Activated naive CD4-positive, alpha-beta T cell treated with anti-CD3 and anti-CD28 coated beads, Interleukin-2, amount 50 U/mL, for 24 hours (primary cell): Measurements from ENCODE around the gene EVC.

Experiments
- H3K27ac Mint-ChIP-seq: one replicate; pipeline ENCODE4 v1.8.0; 2021; ENCODE audit warnings: mild to moderate bottlenecking, mixed read lengths
- H3K27me3 Mint-ChIP-seq: one replicate; pipeline ENCODE4 v1.8.0; 2021; ENCODE audit warnings: mixed read lengths
- H3K36me3 Mint-ChIP-seq: one replicate; pipeline ENCODE4 v1.8.0; 2021; ENCODE audit warnings: mixed read lengths
- H3K4me1 Mint-ChIP-seq: one replicate; pipeline ENCODE4 v1.8.0; 2021; ENCODE audit warnings: mixed read lengths
- H3K4me3 Mint-ChIP-seq: one replicate; pipeline ENCODE4 v1.8.0; 2021; ENCODE audit warnings: mild to moderate bottlenecking, mixed read lengths
- H3K9me3 Mint-ChIP-seq: one replicate; pipeline ENCODE4 v1.8.0; 2021; ENCODE audit warnings: mixed read lengths

Gene EVC

DNA sequence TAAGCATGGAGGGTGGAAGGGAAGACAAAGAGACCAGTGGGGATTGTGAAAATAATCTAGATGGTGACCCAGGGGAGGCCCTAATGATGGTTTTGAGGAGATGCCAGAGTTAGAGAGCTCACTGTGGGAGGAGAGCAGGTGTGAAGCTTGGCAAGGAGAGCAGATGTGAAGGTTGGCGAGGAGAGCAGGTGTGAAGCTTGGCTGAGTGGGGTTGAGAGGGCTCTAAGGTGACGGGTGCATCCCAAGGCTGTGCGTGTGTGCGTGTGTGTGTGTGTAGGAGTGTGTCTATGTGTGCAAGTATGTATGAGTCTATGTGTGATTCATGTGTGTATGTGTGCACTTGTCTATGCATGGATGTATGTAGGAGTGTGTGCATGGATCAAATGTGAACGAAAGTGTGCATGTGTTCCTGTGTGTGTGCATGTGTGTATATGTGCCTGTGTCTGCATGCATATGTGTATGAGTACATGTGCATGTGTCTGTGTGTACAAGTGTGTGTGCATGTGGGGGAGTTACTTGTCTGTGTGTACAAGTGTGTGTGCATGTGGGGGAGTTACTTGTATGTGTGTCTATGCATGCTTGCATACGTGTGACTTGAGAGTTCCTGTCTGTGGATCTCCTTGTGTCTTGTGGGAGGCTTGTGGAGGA lies 72.0 kb downstream of the EVC start:
- H3K4me3 Mint-ChIP-seq, result no peak overlapping the region
- H3K27me3 Mint-ChIP-seq, result no peaks in the 10 kb centered on the region
- H3K27ac Mint-ChIP-seq, result no peak overlapping the region
- H3K9me3 Mint-ChIP-seq, result no peaks in the 10 kb centered on the region
- no peaks in the 10 kb centered on the region for H3K4me1 Mint-ChIP-seq
- no peaks in the 10 kb centered on the region for H3K36me3 Mint-ChIP-seq

DNA sequence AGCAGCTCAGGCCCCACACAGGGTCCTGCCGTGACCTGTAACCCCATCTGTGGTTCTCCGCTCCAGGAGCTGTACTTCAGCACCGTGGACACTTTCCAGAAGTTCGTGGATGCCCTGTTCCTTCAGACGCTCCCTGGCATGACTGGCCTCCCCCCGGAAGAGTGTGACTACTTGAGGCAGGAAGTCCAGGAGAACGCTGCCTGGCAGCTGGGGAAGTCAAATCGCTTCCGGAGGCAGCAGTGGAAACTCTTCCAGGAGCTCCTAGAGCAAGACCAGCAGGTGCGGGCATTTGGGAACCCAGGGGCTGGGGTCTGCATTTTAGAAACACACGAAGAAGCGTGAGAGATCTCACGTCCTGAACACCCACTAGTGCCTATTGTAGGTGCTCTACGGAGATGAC lies 72.5 kb downstream of the EVC start:
- H3K27ac Mint-ChIP-seq, result no peak overlapping the region
- H3K4me1 Mint-ChIP-seq, result no peaks in the 10 kb centered on the region
- no peaks in the 10 kb centered on the region for H3K36me3 Mint-ChIP-seq
- no peak overlapping the region for H3K4me3 Mint-ChIP-seq
- H3K9me3 Mint-ChIP-seq, result no peaks in the 10 kb centered on the region
- no peaks in the 10 kb centered on the region for H3K27me3 Mint-ChIP-seq

- H3K36me3 Mint-ChIP-seq, result no peaks in the 10 kb centered on the region
- H3K4me1 Mint-ChIP-seq, result no peaks in the 10 kb centered on the region
- no peak overlapping the region for H3K27ac Mint-ChIP-seq
- peaks cover 2% of the 10 kb centered on the region for H3K27me3 Mint-ChIP-seq
- no peaks in the 10 kb centered on the region for H3K9me3 Mint-ChIP-seq
- no peak overlapping the region for H3K4me3 Mint-ChIP-seq
These were observed 73.0 kb downstream of the EVC start for GRCh38 chr4:5784021-5784420.

- no peaks in the 10 kb centered on the region for H3K36me3 Mint-ChIP-seq
- H3K4me1 Mint-ChIP-seq, result no peaks in the 10 kb centered on the region
- peaks cover 2% of the 10 kb centered on the region for H3K27me3 Mint-ChIP-seq
- H3K9me3 Mint-ChIP-seq, result no peaks in the 10 kb centered on the region
- no peak overlapping the region for H3K27ac Mint-ChIP-seq
- H3K4me3 Mint-ChIP-seq, result no peak overlapping the region
These were observed 74.1 kb downstream of the EVC start for GRCh38 chr4:5784960-5785611.

DNA sequence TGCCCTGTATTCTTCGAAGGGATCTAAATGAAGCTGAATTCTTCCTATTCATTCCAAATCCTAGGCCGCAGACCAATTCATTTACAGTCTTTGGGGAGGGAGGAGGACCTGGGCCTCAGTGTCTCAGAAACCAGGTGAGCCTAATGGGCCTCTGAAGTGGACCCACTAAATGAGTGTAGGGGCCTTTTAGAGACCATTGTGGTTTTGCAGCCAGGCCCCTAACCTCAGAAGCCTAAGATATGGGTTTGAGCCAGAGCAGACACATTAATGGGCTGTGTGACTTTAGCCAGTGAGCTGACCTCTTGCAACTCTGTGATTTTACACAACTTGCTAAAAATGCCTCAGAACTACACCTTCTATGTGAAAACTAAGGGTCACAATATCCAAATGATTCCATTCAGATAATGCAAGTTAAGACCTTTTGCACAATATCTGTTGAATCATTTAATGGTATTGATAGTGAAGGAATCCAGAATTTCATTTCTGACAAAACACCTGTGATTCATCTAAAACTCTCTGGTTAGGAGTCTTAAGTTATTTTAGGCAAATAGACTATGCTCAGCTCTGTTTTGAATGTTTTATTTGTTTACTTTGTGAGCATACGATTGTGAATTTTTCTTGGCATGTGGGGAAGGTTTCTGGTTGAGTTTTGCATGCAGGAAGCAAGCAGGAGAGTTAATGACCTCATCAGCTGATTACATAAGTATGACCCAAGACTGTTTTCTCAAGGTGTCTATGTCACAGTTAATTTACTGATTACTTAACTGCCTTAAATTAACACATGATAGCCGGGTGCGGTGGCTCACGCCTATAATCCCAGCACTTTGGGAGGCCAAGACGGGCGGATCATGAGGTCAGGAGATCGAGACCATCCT lies 75.0 kb downstream of the EVC start:
- no peak overlapping the region for H3K27ac Mint-ChIP-seq
- H3K4me1 Mint-ChIP-seq, result no peaks in the 10 kb centered on the region
- H3K9me3 Mint-ChIP-seq, result no peaks in the 10 kb centered on the region
- no peak overlapping the region for H3K4me3 Mint-ChIP-seq
- peaks cover 2% of the 10 kb centered on the region for H3K27me3 Mint-ChIP-seq
- no peaks in the 10 kb centered on the region for H3K36me3 Mint-ChIP-seq

DNA sequence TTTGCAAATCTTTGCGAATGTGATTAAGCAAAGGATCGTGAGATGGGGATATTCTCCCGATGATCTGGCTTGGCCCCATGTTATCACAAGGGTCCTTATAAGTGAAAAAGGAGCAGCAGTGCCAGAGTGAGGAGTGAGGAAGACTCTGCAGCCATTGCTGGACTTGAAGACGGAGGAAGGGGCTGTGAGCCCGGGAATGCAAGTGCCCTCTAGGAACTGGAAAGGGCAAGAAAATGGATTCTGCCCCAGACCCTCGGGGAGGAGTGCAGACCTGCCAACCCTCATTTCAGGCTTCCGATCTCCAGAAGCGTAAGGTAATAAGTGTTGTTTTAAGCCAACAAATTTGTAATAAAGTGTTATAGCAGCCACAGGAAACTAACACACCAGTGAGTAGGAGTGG lies 76.3 kb downstream of the EVC start:
- Mint-ChIP-seq H3K36me3 (no peaks in the 10 kb centered on the region), H3K27ac (no peak overlapping the region), H3K27me3 (peaks cover 2% of the 10 kb centered on the region), H3K9me3 (no peaks in the 10 kb centered on the region), H3K4me3 (no peak overlapping the region), H3K4me1 (no peaks in the 10 kb centered on the region)

- no peak overlapping the region for H3K4me3 Mint-ChIP-seq
- no peaks in the 10 kb centered on the region for H3K4me1 Mint-ChIP-seq
- H3K36me3 Mint-ChIP-seq, result no peaks in the 10 kb centered on the region
- H3K27ac Mint-ChIP-seq, result no peak overlapping the region
- peaks cover 2% of the 10 kb centered on the region for H3K27me3 Mint-ChIP-seq
- H3K9me3 Mint-ChIP-seq, result no peaks in the 10 kb centered on the region
These were observed 77.1 kb downstream of the EVC start for GRCh38 chr4:5788144-5788543.

GRCh38 chr4:5789141-5789540 lies 78.1 kb downstream of the EVC start:
- Mint-ChIP-seq H3K27ac (no peak overlapping the region), H3K4me1 (no peaks in the 10 kb centered on the region), H3K4me3 (no peak overlapping the region), H3K27me3 (peaks cover 2% of the 10 kb centered on the region), H3K36me3 (no peaks in the 10 kb centered on the region), H3K9me3 (no peaks in the 10 kb centered on the region)

- peaks cover 4% of the 10 kb centered on the region for H3K27me3 Mint-ChIP-seq
- H3K36me3 Mint-ChIP-seq, result no peaks in the 10 kb centered on the region
- no peaks in the 10 kb centered on the region for H3K9me3 Mint-ChIP-seq
- no peak overlapping the region for H3K4me3 Mint-ChIP-seq
- no peak overlapping the region for H3K27ac Mint-ChIP-seq
- no peaks in the 10 kb centered on the region for H3K4me1 Mint-ChIP-seq
These were observed 79.5 kb downstream of the EVC start for GRCh38 chr4:5790546-5790857.

DNA sequence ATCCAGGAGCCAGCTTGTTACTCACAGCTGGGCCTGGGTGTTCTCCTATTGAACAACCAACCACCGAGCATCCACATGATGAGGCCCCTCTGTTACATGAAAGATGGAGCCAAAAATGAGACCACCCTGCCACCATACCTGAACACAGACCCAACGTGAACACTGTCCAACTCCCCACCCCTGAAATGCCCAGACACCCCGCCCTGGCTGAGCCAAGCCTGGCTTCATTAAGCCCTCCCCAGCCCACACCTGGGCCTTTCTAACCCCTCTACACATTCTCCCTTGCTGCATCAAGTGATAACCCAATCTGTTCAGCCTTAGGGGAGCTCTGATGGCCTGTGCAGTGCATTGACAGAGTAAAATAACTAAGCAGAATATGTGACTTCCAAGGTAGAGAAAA lies 80.7 kb downstream of the EVC start:
- Mint-ChIP-seq H3K4me1 (no peaks in the 10 kb centered on the region), H3K27me3 (peaks cover 4% of the 10 kb centered on the region), H3K9me3 (no peaks in the 10 kb centered on the region), H3K27ac (no peak overlapping the region), H3K36me3 (no peaks in the 10 kb centered on the region), H3K4me3 (no peak overlapping the region)

GRCh38 chr4:5793514-5793913 lies 82.5 kb downstream of the EVC start:
- Mint-ChIP-seq H3K9me3 (no peaks in the 10 kb centered on the region), H3K4me1 (no peaks in the 10 kb centered on the region), H3K27ac (no peak overlapping the region), H3K4me3 (no peak overlapping the region), H3K36me3 (no peaks in the 10 kb centered on the region), H3K27me3 (peaks cover 5% of the 10 kb centered on the region)

DNA sequence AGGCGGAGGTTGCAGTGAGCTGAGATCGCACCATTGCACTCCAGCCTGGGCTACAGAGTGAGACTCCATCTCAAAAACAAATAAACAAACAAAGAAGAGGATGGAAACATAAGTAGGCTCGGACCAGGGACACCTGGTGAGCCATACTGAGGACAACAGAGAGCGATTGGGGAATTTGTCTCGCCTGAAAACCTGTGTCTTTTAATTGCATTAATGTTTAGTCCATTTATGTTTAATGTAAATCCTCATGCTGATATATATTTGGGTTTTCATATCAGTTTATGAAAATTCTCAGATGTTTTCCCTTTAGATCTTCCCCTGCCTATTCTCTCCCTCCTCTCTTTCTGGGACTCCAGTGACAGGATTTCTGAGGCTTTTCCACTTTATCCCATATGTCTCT lies 84.6 kb downstream of the EVC start:
- Mint-ChIP-seq H3K36me3 (no peaks in the 10 kb centered on the region), H3K4me1 (no peaks in the 10 kb centered on the region), H3K27ac (no peak overlapping the region), H3K9me3 (no peaks in the 10 kb centered on the region), H3K4me3 (no peak overlapping the region), H3K27me3 (peaks cover 4% of the 10 kb centered on the region)

DNA sequence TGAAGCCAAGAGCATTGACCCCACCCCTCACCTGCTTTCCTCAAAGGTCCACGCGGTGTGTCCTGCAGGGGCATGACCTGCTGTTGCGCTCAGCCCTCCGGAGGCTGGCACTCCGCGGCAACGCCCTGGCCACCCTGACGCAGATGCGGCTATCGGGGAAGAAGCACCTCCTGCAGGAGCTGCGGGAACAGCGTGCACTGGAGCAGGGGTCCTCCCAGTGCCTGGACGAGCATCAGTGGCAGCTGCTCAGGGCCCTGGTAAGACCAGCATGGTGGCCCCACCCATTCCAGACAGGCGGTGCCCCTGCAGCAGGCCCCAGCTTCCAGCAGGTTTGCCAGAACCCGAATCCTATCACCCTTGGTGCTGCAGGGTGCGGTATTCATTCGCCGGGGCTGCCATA lies 86.0 kb downstream of the EVC start:
- Mint-ChIP-seq H3K27me3 (peaks cover 4% of the 10 kb centered on the region), H3K9me3 (no peaks in the 10 kb centered on the region), H3K36me3 (no peaks in the 10 kb centered on the region), H3K27ac (no peak overlapping the region), H3K4me1 (no peaks in the 10 kb centered on the region), H3K4me3 (no peak overlapping the region)

GRCh38 chr4:5797866-5798265 lies 86.9 kb downstream of the EVC start:
- no peaks in the 10 kb centered on the region for H3K36me3 Mint-ChIP-seq
- H3K9me3 Mint-ChIP-seq, result no peaks in the 10 kb centered on the region
- no peaks in the 10 kb centered on the region for H3K4me1 Mint-ChIP-seq
- H3K27ac Mint-ChIP-seq, result no peak overlapping the region
- H3K4me3 Mint-ChIP-seq, result no peak overlapping the region
- peaks cover 4% of the 10 kb centered on the region for H3K27me3 Mint-ChIP-seq

DNA sequence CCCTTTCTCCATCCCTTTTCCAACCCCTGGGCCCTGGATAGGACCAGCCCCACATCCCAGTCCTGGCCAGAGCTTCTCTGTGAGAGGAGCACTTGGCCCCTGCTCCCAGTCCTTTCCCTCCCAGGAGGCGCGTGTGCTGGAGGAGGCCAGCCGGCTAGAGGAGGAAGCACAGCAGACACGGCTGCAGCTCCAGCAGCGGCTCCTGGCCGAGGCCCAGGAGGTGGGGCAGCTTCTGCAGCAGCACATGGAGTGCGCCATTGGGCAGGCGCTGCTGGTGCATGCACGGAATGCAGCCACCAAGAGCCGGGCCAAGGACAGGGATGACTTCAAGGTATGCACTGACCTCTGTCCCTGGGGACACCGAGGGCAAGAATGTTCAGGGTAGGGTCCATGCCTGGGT lies 87.5 kb downstream of the EVC start:
- Mint-ChIP-seq H3K36me3 (no peaks in the 10 kb centered on the region), H3K4me3 (no peak overlapping the region), H3K27me3 (peaks cover 4% of the 10 kb centered on the region), H3K9me3 (no peaks in the 10 kb centered on the region), H3K27ac (no peak overlapping the region), H3K4me1 (no peaks in the 10 kb centered on the region)

DNA sequence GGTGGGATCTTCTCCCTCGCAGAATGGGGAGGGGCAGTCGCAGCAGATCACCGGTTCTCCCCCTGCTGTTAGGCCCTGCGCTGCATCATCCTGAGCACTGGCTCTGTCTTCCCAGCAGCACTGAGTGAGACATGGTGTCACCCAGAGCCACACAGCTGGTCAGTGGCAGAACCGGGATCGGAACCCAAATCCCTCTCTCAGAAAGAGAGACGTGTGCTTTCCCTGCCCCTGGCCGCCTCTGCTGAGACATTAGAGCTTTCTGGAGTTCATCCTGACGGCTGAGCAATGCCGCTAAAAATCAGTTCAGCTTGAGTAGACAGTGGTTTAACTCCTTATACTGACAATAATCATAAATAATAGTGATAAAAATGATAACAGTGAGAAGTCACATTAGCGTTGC lies 87.9 kb downstream of the EVC start:
- peaks cover 4% of the 10 kb centered on the region for H3K27me3 Mint-ChIP-seq
- H3K9me3 Mint-ChIP-seq, result no peaks in the 10 kb centered on the region
- H3K27ac Mint-ChIP-seq, result no peak overlapping the region
- no peaks in the 10 kb centered on the region for H3K36me3 Mint-ChIP-seq
- no peaks in the 10 kb centered on the region for H3K4me1 Mint-ChIP-seq
- no peak overlapping the region for H3K4me3 Mint-ChIP-seq
